Motor neuron (in vitro differentiated cells): ENCODE results near the gene ITGB4. TPM values are rescaled to one million over a fixed set of nuclear protein-coding genes. Genes with fewer than 3 reads are reported as not detected.

ENCODE experiments used
- ATAC-seq, 8 experiments: fragments of 200-7000 bp; cut with Tn5 transposase; replicated peaks in 6 of 8; 2 replicates each; pipeline ENCODE4 v1.8.0; 2021; ENCODE audit warnings: mild to moderate bottlenecking in 8 of 8, moderate library complexity in 8 of 8
- H3K27ac ChIP-seq, 2 donors: fragments of 250-450 bp; sonication (Bioruptor Pico); 2 replicates each; pipeline ENCODE4 v1.9.0; 2021; ENCODE audit warnings: antibody characterized with exemption in 2 of 2, mild to moderate bottlenecking in 2 of 2, moderate library complexity in 1 of 2
- H3K4me1 ChIP-seq, 2 donors: fragments of 250-450 bp; sonication (Bioruptor Pico); replicated peaks in 1 of 2; 2 replicates each; pipeline ENCODE4 v1.6.1; 2021; ENCODE audit warnings: antibody characterized with exemption in 2 of 2, mild to moderate bottlenecking in 2 of 2, moderate library complexity in 1 of 2
- H3K4me3 ChIP-seq, 5 donors: fragments of 250-450 bp; sonication (Bioruptor Pico); 2 replicates each; pipeline ENCODE4 v1.9.0; 2021; ENCODE audit warnings: antibody characterized with exemption in 5 of 5, mild to moderate bottlenecking in 5 of 5, moderate library complexity in 4 of 5
- WGBS, 10 experiments: fragments of 450-650 bp; shearing (Covaris generic); methylation state at CpG; one replicate each; pipeline ENCODE4 v1.0.0; 2022; 5-methylcytosine and 5-hydroxymethylcytosine counted together
- in situ Hi-C, 9 experiments: fragments of 400-800 bp; cut with MboI; loops; one replicate each; pipeline ENCODE4 v1.15.0; 2021; ENCODE audit warnings: low sequenced_read_pairs in 9 of 9, low pct_unique_long_range_greater_than_20kb in 2 of 9; ENCODE audit not compliant: unreplicated experiment in 9 of 9
- total RNA-seq, 8 experiments: library from RNA; unstranded; fragments of 300-600 nt; gene quantifications; 2 replicates each; pipeline versions ENCODE4 v1.2.3 to v1.2.4, GENCODE V29; 2022

ITGB4 gene
- total RNA-seq, 8 experiments from 2014 or later: 0.46 to 40.8 (median 2.0) TPM

GRCh38 chr17:75785016-75785890 is 64.0 kb downstream of the ITGB4 start:
- WGBS, 10 experiments: 0 to 80% (median 2%) methylated on average over 1 to 12 of the region's 43 CpGs; no CpG with 5 or more reads in 3 of the 10 experiments
- H3K4me3 ChIP-seq: peak overlapping the region; percentile 46 to 77 (median 66)
- in situ Hi-C loops: no loop called here
- H3K4me1 ChIP-seq: peaks cover 32 to 35% of the 10 kb centered on the region in 2 donors
- peak overlapping the region; percentile 98 to 100 for H3K27ac ChIP-seq
- peak; percentile 79 to 88 (median 82) for ATAC-seq

- ATAC-seq: no peak
- H3K4me1 ChIP-seq: peaks cover 12 to 13% of the 10 kb centered on the region in 2 donors
- no peak overlapping the region for H3K27ac ChIP-seq
- WGBS, 10 experiments: 40 to 100% (median 92%) methylated on average over 1 to 6 of the region's 6 CpGs
- in situ Hi-C loops: no loop called here
- H3K4me3 ChIP-seq: no peak overlapping the region
These were observed 70.0 kb downstream of the ITGB4 start for GRCh38 chr17:75791254-75791653.

- in situ Hi-C loops: no loop called here
- 0 to 100% (median 75%) methylated on average over 1 of the region's 1 CpG; no CpG with 5 or more reads in 1 of the 10 experiments for WGBS, 10 experiments
- no peaks in the 10 kb centered on the region for H3K4me1 ChIP-seq
- no peak overlapping the region for H3K27ac ChIP-seq
- peak in 2 of 8 experiments; percentile 65 to 80 for ATAC-seq
- H3K4me3 ChIP-seq: no peak overlapping the region
These were observed 72.2 kb downstream of the ITGB4 start for GRCh38 chr17:75793460-75793859.

GRCh38 chr17:75795820-75796607 is 74.8 kb downstream of the ITGB4 start:
- in situ Hi-C loops: no loop called here
- WGBS, 10 experiments: 80 to 100% (median 92%) methylated on average over 1 to 7 of the region's 8 CpGs; no CpG with 5 or more reads in 2 of the 10 experiments
- Histone ChIP-seq H3K4me1 (no peaks in the 10 kb centered on the region), H3K4me3 (no peak overlapping the region), H3K27ac (no peak overlapping the region)
- no peak for ATAC-seq

- Histone ChIP-seq H3K27ac (no peak overlapping the region), H3K4me1 (peaks cover 0 to 3% of the 10 kb centered on the region in 2 donors), H3K4me3 (no peak overlapping the region)
- in situ Hi-C loops: no loop called here
- 72 to 100% (median 100%) methylated on average over 1 to 2 of the region's 4 CpGs; no CpG with 5 or more reads in 7 of the 10 experiments for WGBS, 10 experiments
- ATAC-seq: no peak
These were observed 78.1 kb downstream of the ITGB4 start for GRCh38 chr17:75799402-75799801.

GRCh38 chr17:75803883-75804282 is 82.6 kb downstream of the ITGB4 start:
- Histone ChIP-seq H3K4me3 (no peak overlapping the region), H3K4me1 (peaks cover 6 to 7% of the 10 kb centered on the region in 2 donors), H3K27ac (no peak overlapping the region)
- 100% methylated on average over 1 of the region's 1 CpG; no CpG with 5 or more reads in 7 of the 10 experiments for WGBS, 10 experiments
- in situ Hi-C loops: no loop called here
- ATAC-seq: peak in 3 of 8 experiments; percentile 53 to 66 (median 57)

- Histone ChIP-seq H3K27ac (no peak overlapping the region), H3K4me1 (peaks cover 19 to 20% of the 10 kb centered on the region in 2 donors), H3K4me3 (no peak overlapping the region)
- in situ Hi-C loops: no loop called here
- 90 to 100% (median 100%) methylated on average over 1 to 3 of the region's 4 CpGs; no CpG with 5 or more reads in 2 of the 10 experiments for WGBS, 10 experiments
- ATAC-seq: no peak
These were observed 85.7 kb downstream of the ITGB4 start for GRCh38 chr17:75806822-75807500.

Other genes with a start within 250 kb of the ITGB4 start
- gene CASKIN2, start 205.9 kb upstream of the ITGB4 start, total RNA-seq: 10 to 100 TPM in 1 of 8 experiments, 1 to 10 TPM in 7; 2.2 to 10.8 (median 6.4) TPM
- 10 to 100 TPM; 11.1 to 25.1 (median 14.9) TPM for gene TSEN54, start 204.9 kb upstream of the ITGB4 start, total RNA-seq
- gene LLGL2, start 195.8 kb upstream of the ITGB4 start, total RNA-seq: 1 to 10 TPM in 6 of 8 experiments, under 1 TPM in 2; 0.60 to 6.1 (median 3.0) TPM
- 10 to 100 TPM in 1 of 8 experiments, 1 to 10 TPM in 7; 2.9 to 31.5 (median 4.5) TPM for gene MYO15B, start 133.7 kb upstream of the ITGB4 start, total RNA-seq
- gene SMIM5, start 88.0 kb upstream of the ITGB4 start, total RNA-seq: 1 to 10 TPM in 3 of 8 experiments, under 1 TPM in 5; 0.16 to 3.9 (median 0.88) TPM
- 10 to 100 TPM; 12.6 to 58.3 (median 22.8) TPM for gene RECQL5, start 54.3 kb upstream of the ITGB4 start, total RNA-seq
- gene SAP30BP, start 54.1 kb upstream of the ITGB4 start, total RNA-seq: 100 to 1,000 TPM in 1 of 8 experiments, 10 to 100 TPM in 7; 52.5 to 106 (median 75.2) TPM
- gene GALK1, start 43.7 kb downstream of the ITGB4 start, total RNA-seq: 10 to 100 TPM; 10.0 to 32.7 (median 16.4) TPM
- gene UNK, start 63.3 kb downstream of the ITGB4 start, total RNA-seq: 10 to 100 TPM; 14.6 to 38.2 (median 20.0) TPM
- 1 to 10 TPM in 7 of 8 experiments, under 1 TPM in 1; 0.87 to 9.1 (median 2.7) TPM for gene UNC13D, start 122.9 kb downstream of the ITGB4 start, total RNA-seq
- 10 to 100 TPM; 51.3 to 86.5 (median 60.1) TPM for gene WBP2, start 133.9 kb downstream of the ITGB4 start, total RNA-seq
- 10 to 100 TPM in 2 of 8 experiments, 1 to 10 TPM in 5, under 1 TPM in 1; 0.67 to 15.1 (median 4.8) TPM for gene TRIM47, start 157.1 kb downstream of the ITGB4 start, total RNA-seq
- 10 to 100 TPM in 7 of 8 experiments, 1 to 10 TPM in 1; 8.7 to 22.5 (median 13.4) TPM for gene TRIM65, start 175.5 kb downstream of the ITGB4 start, total RNA-seq
- 10 to 100 TPM; 31.1 to 77.0 (median 47.0) TPM for gene MRPL38, start 183.4 kb downstream of the ITGB4 start, total RNA-seq
- 10 to 100 TPM in 3 of 8 experiments, 1 to 10 TPM in 5; 4.8 to 14.7 (median 7.6) TPM for gene FBF1, start 219.6 kb downstream of the ITGB4 start, total RNA-seq